ENCODE measurements around the gene MIDN. TPM values are rescaled to one million over a fixed set of nuclear protein-coding genes. Genes with fewer than 3 reads are reported as not detected.

Gene MIDN
- total RNA-seq, 1 experiment from 2014 or later = 286 TPM

DNA sequence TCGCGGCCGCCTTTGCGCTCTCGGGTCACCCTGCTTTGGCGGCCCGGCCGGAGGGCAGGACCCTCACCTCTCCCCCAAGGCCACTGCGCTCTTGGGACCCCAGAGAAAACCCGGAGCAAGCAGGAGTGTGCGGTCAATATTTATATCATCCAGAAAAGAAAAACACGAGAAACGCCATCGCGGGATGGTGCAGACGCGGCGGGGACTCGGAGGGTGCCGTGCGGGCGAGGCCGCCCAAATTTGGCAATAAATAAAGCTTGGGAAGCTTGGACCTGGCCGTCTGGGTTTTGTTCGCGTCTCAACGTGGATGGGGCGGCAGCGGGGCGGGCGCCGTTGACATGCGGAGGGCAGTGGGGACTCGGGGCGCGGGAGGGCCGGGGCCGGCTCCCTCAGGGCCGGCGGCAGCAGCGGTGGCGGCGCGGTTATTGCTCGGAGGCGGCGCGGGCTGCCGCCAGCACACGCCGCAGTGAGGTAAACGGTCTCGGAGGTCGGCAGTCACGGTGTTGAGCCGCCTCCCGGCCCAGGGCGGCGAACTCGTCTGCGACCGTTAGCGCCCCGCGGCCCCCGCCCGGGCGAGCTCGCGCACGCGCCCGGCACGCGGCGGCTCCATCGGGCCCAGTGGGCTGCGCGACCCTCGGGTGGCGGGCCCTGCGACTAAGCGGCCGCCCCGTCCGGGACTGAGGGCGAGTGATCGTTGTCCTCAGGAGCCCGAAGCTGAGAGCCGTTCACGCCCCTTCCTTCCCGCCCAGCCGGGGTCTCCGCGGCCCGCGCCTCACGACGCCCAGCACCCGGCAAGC, 20.0 kb upstream of the MIDN start:
- Histone ChIP-seq H2AFZ (ENCODE audit: low read length) (no peak overlapping the region), H4K91ac (ENCODE audit: insufficient read length, low read depth, low read length) (no peak overlapping the region), H3K4me2 (ENCODE audit: insufficient read depth, insufficient read length, low read length) (no peak overlapping the region), H3K79me1 (ENCODE audit: insufficient read depth, low read depth, low read length, poor library complexity, severe bottlenecking) (no peaks in the 10 kb centered on the region), H3K23me2 (ENCODE audit: insufficient read length, low read depth, low read length, poor library complexity, severe bottlenecking) (no peaks in the 10 kb centered on the region), H3K14ac (ENCODE audit: insufficient read depth, low read length) (no peak overlapping the region; the same call in 1 of the 2 replicates), H2BK12ac (ENCODE audit: insufficient read length, low read depth, low read length) (no peak overlapping the region), H3K56ac (ENCODE audit: insufficient read length, low read depth, low read length) (no peak overlapping the region), H4K5ac (ENCODE audit: insufficient read length, low read depth, low read length) (no peak overlapping the region), H2BK20ac (ENCODE audit: low read depth, low read length, poor library complexity, severe bottlenecking) (no peak overlapping the region), H3K27ac (ENCODE audit: insufficient read length, low read depth, low read length) (no peak overlapping the region), H4K20me1 (ENCODE audit: control insufficient read depth, insufficient read depth, insufficient read length) (no peaks in the 10 kb centered on the region), H3K9me3 (ENCODE audit: control insufficient read depth, low read depth, low read length) (no peaks in the 10 kb centered on the region), H3T11ph (ENCODE audit: low read length) (no peak overlapping the region), H2BK15ac (ENCODE audit: low read depth, low read length) (no peak overlapping the region), H3K27me3 (ENCODE audit: insufficient read depth, low read length) (no peaks in the 10 kb centered on the region), H3K9ac (ENCODE audit: extremely low read depth, insufficient read length, low read length) (no peak overlapping the region), H2AK5ac (ENCODE audit: insufficient read length, low read length) (no peak overlapping the region), H3K18ac (ENCODE audit: insufficient read length, low read depth, low read length) (no peak overlapping the region), H4K8ac (replicated peaks; ENCODE audit: insufficient read length, low read depth, low read length) (no peak overlapping the region), H2BK5ac (ENCODE audit: insufficient read length, low read length) (no peak overlapping the region), H2BK120ac (ENCODE audit: low read depth, low read length, poor library complexity, severe bottlenecking) (no peak overlapping the region), H3K4ac (ENCODE audit: low read depth, low read length) (no peak overlapping the region), H3K23ac (ENCODE audit: insufficient read length, low read depth, low read length) (no peak overlapping the region), H3K4me1 (ENCODE audit: insufficient read depth, low read length) (no peaks in the 10 kb centered on the region), H3K79me2 (ENCODE audit: insufficient read depth, low read length) (no peaks in the 10 kb centered on the region)
- Mint-ChIP-seq H3K9me3 (no peaks in the 10 kb centered on the region), H3K36me3 (ENCODE audit: insufficient read depth in 1 of 3, low read depth in 3 of 3) (peaks cover 2 to 20% (median 14%) of the 10 kb centered on the region in 3 experiments; a peak in 5 of 7 replicates), H3K4me1 (0 out of 4 replicates have a peak, but pooled peaks cover 0 to 2% of the 10 kb centered on the region in 2 experiments), H3K27ac (peak overlapping the region in 1 of 3 experiments; percentile 80; a peak in 3 of 7 replicates), H3K27me3 (ENCODE audit: low read depth) (no peaks in the 10 kb centered on the region), H3K4me3 (no peak overlapping the region)
- TF ChIP-seq, protein P1, sequence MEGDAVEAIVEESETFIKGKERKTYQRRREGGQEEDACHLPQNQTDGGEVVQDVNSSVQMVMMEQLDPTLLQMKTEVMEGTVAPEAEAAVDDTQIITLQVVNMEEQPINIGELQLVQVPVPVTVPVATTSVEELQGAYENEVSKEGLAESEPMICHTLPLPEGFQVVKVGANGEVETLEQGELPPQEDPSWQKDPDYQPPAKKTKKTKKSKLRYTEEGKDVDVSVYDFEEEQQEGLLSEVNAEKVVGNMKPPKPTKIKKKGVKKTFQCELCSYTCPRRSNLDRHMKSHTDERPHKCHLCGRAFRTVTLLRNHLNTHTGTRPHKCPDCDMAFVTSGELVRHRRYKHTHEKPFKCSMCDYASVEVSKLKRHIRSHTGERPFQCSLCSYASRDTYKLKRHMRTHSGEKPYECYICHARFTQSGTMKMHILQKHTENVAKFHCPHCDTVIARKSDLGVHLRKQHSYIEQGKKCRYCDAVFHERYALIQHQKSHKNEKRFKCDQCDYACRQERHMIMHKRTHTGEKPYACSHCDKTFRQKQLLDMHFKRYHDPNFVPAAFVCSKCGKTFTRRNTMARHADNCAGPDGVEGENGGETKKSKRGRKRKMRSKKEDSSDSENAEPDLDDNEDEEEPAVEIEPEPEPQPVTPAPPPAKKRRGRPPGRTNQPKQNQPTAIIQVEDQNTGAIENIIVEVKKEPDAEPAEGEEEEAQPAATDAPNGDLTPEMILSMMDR (conservative IDR thresholded peaks at IDR 0.05) = no peak
- WGBS (ENCODE audit: extremely low coverage, insufficient read length, low lambda C conversion rate) = no CpG with 5 or more reads among the region's 100 CpGs
- no peak for DNase-seq

Data from H9 (cell line).